ENCODE data around the gene CETN3. TPM values are rescaled to one million over a fixed set of nuclear protein-coding genes. Genes with fewer than 3 reads are reported as not detected.
A peak's percentile ranks its signal among the peaks of the same experiment; 100 is the strongest.

Gene CETN3
- total and polyA plus RNA-seq, 9 of the 15 experiments (the other 6 are each of a cell fraction or from before 2014, with no cell fraction given), result 43.3 to 113 (median 82.4) TPM

DNA sequence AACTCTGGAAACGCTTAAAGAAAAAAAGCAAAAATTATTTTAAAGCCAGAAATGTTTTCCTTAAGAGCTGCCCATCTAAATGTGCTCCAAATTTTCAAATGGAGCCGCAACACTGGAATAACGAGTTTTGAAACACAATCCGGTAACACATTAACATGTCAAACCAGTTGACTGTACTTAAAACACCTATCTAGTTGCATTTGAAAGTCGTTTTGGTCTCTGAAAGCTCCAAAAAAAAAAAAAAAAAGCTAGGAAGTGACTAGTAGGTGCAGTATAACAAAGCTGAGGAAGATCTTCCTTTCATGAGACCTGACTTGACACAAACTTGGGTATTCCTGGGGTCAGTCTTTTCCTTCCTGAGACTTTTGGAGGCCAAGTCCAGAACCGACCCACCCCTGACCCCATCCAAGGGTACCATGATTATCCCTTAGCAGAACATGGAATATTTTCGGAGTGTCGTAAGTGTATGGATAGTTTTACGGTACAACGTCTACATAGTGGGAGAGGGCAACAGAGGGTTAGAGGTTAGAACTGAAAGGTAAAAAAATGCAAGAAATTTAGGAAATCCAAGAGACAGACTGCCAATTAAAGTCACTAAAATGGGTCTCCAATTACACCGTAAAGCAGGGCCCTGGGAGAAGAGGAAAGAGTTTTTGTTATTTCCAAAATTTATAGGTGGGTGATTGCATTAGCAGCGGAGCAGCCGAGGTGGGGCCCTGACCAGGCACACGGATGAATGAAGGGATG lies 812 bp downstream of the CETN3 start (continued):
- TF ChIP-seq, protein P1, sequence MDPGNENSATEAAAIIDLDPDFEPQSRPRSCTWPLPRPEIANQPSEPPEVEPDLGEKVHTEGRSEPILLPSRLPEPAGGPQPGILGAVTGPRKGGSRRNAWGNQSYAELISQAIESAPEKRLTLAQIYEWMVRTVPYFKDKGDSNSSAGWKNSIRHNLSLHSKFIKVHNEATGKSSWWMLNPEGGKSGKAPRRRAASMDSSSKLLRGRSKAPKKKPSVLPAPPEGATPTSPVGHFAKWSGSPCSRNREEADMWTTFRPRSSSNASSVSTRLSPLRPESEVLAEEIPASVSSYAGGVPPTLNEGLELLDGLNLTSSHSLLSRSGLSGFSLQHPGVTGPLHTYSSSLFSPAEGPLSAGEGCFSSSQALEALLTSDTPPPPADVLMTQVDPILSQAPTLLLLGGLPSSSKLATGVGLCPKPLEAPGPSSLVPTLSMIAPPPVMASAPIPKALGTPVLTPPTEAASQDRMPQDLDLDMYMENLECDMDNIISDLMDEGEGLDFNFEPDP (CRISPR knock-in tag; IDR thresholded peaks at IDR 0.05), result no peak
- TF ChIP-seq ARID3A (IDR thresholded peaks at IDR 0.05; ENCODE audit: borderline replicate concordance, low read depth, low read length) (peak; percentile 29; the same call in 1 of the 2 replicates), RBM17 (IDR thresholded peaks at IDR 0.05; ENCODE audit: borderline replicate concordance, low read depth, low read length) (no peak), PYGO2 (tag; IDR thresholded peaks at IDR 0.05) (no peak), ZNF165 (CRISPR knock-in tag; IDR thresholded peaks at IDR 0.05; ENCODE audit: borderline replicate concordance) (no peak), KDM5B (IDR thresholded peaks at IDR 0.05; ENCODE audit: insufficient replicate concordance, low read depth, low read length) (peak; percentile 94), POU5F1 (IDR thresholded peaks at IDR 0.05; ENCODE audit: borderline replicate concordance, low read depth, low read length, partially characterized antibody) (no peak)
- TF ChIP-seq, protein P2, sequence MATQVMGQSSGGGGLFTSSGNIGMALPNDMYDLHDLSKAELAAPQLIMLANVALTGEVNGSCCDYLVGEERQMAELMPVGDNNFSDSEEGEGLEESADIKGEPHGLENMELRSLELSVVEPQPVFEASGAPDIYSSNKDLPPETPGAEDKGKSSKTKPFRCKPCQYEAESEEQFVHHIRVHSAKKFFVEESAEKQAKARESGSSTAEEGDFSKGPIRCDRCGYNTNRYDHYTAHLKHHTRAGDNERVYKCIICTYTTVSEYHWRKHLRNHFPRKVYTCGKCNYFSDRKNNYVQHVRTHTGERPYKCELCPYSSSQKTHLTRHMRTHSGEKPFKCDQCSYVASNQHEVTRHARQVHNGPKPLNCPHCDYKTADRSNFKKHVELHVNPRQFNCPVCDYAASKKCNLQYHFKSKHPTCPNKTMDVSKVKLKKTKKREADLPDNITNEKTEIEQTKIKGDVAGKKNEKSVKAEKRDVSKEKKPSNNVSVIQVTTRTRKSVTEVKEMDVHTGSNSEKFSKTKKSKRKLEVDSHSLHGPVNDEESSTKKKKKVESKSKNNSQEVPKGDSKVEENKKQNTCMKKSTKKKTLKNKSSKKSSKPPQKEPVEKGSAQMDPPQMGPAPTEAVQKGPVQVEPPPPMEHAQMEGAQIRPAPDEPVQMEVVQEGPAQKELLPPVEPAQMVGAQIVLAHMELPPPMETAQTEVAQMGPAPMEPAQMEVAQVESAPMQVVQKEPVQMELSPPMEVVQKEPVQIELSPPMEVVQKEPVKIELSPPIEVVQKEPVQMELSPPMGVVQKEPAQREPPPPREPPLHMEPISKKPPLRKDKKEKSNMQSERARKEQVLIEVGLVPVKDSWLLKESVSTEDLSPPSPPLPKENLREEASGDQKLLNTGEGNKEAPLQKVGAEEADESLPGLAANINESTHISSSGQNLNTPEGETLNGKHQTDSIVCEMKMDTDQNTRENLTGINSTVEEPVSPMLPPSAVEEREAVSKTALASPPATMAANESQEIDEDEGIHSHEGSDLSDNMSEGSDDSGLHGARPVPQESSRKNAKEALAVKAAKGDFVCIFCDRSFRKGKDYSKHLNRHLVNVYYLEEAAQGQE (IDR thresholded peaks at IDR 0.05; ENCODE audit: borderline replicate concordance), result no peak
- TF ChIP-seq, protein P2 (CRISPR knock-in tag; IDR thresholded peaks at IDR 0.05; ENCODE audit: low read depth), result no peak
- TF ChIP-seq, protein P3, sequence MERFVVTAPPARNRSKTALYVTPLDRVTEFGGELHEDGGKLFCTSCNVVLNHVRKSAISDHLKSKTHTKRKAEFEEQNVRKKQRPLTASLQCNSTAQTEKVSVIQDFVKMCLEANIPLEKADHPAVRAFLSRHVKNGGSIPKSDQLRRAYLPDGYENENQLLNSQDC (CRISPR knock-in tag; IDR thresholded peaks at IDR 0.05), result no peak

Data from K562 (cell line).